D721Med (cell line): ENCODE measurements around the gene PRKCA.

ENCODE experiments used
- DNase-seq: peaks from one replicate; pipeline ENCODE4 v3.0.0; 2011; ENCODE audit warnings: low spot score; ENCODE audit not compliant: insufficient read length
- FAIRE-seq: peaks from 2 replicates; lab custom pipeline; 2011; peaks lifted over from hg19 to GRCh38; lab: Jason Lieb, UNC
- CTCF ChIP-seq: IDR thresholded peaks from 2 replicates; pipeline ENCODE4 v1.5.1; 2012; ENCODE audit warnings: mild to moderate bottlenecking, control low read depth; ENCODE audit not compliant: insufficient read depth; ENCODE audit errors: missing control alignments

Gene PRKCA

DNA sequence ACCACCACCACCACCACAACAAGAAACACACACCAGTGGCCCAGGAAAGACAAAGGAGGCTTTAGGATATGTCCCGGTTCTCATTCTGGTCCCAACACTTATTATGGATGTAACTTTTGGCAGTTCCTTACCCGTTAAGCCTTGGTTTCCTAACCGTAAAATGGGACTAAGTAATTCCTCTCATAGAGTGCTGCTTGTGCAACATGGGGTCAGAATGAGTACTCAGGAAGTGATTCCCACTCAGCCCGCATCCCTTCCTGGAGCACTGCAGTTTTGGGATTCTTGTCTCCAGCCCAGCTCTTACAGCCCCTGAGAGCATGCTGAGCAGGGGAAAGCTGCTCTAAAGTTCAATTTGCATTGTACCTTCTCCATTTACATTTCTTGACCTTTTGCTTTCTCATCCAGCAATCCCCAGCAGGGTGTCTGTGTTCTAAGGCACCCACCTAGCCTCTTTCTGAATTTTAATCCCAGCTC, 262.6 kb downstream of the PRKCA start:
- no peak for DNase-seq
- no peak for FAIRE-seq
- TF ChIP-seq CTCF, result no peak

- DNase-seq, result no peak
- FAIRE-seq, result no peak
- TF ChIP-seq CTCF, result peak; percentile 80
Observed at GRCh38 chr17:66567234-66568170, 265.1 kb downstream of the PRKCA start.

- no peak for TF ChIP-seq CTCF
- no peak for FAIRE-seq
- DNase-seq, result no peak
Observed at GRCh38 chr17:66569572-66569971, 267.2 kb downstream of the PRKCA start.

DNA sequence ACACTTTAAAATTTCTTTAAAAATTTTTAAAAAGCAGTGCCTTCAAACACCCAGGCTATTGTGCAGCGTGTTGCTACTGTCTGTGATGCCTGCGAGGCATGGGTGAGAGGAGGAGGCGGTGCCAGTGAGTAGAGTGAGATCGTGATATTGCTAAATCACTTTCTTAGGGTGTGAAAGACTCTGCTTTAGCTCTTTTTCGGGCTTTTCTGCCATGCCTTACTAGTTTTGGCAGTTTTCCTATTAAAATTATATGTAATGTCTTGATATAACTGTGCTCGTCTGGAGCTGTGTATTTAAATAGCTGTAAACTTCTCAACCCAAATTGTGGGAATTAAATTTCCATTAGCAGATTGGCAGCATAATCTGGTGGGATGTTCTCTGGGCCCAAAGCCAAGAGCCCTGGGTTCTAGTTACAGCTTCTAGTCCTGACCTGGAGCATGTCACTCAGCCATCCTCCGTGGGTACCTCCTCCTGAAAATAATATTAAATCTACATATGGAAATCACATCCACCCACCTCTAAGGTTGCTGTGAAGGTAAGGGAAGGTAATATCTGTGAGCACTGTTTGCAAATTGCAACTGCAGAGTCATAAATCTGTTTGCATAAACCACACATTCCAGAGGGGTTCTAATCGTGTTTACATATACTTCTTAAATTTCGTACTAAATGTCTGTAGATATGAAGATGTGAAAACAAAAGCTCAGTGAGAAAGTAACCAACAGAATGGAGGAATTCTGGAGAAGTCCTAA, 268.2 kb downstream of the PRKCA start:
- DNase-seq, result no peak
- FAIRE-seq, result no peak
- no peak for TF ChIP-seq CTCF

DNA sequence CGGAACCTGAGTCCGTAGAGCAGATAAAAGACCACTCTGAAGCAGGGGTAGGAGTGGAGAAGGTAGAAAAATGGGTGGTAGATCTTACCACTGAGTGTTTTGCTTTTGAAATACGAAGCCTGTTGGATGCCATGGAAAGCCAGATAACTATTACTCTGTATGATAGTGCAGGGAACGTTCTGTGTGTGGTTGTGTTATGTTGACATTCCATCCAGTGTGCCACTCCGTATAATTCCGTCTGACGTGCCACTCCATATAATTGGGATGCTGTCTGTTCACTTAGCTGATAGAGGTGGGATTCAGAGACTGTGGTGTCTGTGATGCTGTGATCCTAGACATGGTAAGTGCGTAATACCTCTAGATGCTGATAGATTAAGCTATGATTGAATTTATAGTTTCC, 269.3 kb downstream of the PRKCA start:
- FAIRE-seq, result no peak
- no peak for DNase-seq
- TF ChIP-seq CTCF, result no peak

GRCh38 chr17:66573078-66573477, 270.7 kb downstream of the PRKCA start:
- no peak for FAIRE-seq
- DNase-seq, result no peak
- TF ChIP-seq CTCF, result no peak
